ENCODE data around the gene SLC5A9.

The SLC5A9 gene

DNA sequence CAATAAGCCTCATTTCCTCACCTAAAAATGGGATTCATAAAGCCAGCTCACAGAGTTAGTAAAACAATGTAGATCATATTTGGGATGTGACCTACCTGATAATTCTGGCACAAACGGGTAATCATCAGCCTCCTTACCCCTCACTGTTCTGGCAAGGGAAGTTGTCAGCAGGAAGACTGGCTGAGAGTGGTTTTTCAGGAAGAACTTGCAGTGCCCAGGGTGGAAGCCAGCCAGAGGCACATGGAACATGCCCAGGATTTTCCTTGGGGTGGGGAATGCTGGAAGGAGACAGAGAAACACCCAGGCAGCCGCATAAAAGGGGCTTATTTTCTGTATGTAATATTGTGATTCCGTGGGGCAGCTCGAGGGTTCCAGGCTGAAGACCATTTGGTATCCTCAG lies 7.7 kb upstream of the SLC5A9 start:
- no peak for FAIRE-seq

GRCh38 chr1:48215222-48215621 lies 7.3 kb upstream of the SLC5A9 start:
- FAIRE-seq: no peak

DNA sequence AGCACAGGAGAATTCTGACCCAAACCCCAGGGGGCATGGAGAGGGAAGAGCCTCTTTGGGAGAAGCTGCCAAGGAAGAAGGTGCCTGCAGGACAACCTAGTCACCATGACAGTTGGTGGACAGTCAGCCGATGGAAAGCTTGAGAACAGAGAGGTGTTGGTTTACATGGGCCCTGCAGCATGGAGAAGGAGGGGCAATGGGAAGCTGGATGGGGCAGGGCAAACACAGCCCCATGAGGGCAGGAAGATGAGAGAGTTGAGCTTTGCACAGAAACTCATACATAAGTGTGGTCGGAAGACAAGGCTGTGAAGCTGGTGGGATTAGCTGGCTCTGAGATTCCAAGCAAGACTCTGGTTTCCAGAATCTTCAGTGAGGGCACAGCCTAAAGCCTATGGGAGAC lies 6.6 kb upstream of the SLC5A9 start:
- FAIRE-seq: no peak

GRCh38 chr1:48216313-48216712 lies 6.2 kb upstream of the SLC5A9 start:
- FAIRE-seq: no peak

DNA sequence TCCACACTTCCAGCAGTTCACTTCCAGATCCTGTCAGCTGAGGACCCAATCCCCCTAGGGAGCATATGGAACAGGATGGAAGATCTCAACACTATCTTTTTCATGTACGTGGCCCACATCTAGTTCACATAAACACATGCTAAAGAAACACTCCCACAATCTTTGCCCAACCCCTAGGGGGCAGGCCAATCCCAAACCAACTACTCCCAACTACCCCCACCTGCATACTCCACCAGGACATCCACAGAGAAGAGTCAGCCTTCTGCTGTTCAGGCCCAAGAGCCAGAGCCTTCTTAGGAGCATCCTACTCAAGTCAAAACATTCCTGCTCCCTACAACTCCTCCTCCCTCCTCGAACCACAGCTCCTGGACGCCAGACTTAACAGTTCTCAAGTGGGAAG lies 5.6 kb upstream of the SLC5A9 start:
- FAIRE-seq: no peak

DNA sequence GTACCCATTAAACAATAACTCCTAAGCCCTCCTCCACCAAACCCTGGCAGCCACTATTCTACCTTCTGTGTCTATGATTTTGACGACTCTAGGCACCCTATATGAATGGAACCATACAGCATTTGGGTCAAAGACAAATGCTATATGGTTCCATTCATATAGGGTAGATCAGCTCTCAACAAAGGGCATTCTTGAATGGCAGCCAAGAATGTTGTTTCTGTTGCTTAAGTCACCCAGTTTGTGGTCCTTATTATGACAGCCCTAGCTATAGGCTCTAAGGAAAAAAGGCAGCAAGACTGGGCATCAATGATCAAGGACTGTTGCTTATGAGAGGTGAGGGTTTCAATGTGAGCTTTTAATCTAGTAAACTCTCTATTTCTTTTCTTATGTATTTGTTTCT lies 4.7 kb upstream of the SLC5A9 start:
- no peak for FAIRE-seq

- no peak for FAIRE-seq
Measured at GRCh38 chr1:48219803-48220202, 2.7 kb upstream of the SLC5A9 start.

DNA sequence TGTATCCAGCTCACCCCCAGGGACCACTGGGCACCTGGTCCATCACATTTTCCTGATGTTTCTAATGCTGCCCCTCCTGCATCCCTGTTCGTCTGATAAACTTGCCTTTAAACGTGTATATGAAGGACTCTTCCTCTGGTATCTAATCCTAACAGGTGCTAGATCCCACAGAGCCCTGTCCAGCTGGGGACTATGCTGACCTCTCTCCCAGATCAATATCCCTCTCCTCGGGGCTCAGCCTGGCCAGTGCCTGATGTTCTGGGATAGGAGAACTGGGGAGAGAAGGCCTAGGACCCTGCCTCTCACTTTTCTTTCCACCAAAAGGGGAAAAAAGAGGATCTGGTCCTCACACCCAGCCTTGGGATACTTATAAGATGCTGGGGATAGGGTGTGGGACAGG lies 1.4 kb upstream of the SLC5A9 start:
- FAIRE-seq: no peak

- FAIRE-seq: no peak
Measured at GRCh38 chr1:48221657-48222056, 859 bp upstream of the SLC5A9 start.

GRCh38 chr1:48223366-48224240 lies 1.1 kb downstream of the SLC5A9 start:
- FAIRE-seq: no peak

- FAIRE-seq: no peak
Measured at GRCh38 chr1:48224791-48225190, 2.3 kb downstream of the SLC5A9 start.

GRCh38 chr1:48225579-48225978 lies 3.1 kb downstream of the SLC5A9 start:
- no peak for FAIRE-seq

GRCh38 chr1:48227165-48228013 lies 4.9 kb downstream of the SLC5A9 start:
- no peak for FAIRE-seq

DNA sequence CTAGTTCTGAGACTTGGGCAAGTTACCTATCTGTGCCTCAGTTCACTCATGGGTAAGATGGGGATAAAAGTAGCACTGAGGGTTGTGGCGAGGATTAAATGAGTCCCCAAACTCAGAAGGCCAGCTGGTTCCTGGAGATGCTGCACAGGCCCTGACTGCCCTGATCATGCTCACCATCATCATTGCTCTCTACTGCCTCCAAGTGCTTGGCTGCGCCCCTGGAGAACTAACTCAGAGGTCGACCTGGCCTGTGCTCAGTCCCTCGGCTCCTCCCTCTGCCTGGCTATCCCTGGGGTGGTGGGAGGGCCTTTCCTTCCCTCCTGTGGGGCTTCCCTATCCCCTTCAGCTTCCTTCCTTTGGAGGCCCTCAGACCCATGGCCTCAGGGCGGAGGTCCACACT lies 5.6 kb downstream of the SLC5A9 start:
- FAIRE-seq: no peak

- FAIRE-seq: no peak
Measured at GRCh38 chr1:48229317-48229716, 6.8 kb downstream of the SLC5A9 start.

DNA sequence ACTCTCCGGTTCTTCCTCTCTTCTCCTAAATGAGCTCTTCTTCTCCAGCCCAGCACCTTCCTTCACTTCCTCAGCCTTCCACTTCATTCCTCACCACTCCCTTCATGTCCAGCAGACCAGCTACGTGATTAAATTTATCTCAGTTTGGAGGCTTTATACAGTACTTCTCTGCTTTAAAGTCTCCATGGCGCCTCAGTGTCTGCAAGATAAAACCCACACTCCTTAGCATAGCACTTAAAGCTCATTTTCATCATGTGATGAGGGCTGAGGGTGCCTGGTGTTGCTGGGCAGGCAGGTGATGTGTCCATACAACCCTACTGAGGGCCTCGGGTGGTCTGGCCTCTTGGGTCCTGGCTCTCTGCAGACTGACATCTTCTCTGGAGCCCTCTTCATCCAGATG lies 7.7 kb downstream of the SLC5A9 start:
- no peak for FAIRE-seq

DNA sequence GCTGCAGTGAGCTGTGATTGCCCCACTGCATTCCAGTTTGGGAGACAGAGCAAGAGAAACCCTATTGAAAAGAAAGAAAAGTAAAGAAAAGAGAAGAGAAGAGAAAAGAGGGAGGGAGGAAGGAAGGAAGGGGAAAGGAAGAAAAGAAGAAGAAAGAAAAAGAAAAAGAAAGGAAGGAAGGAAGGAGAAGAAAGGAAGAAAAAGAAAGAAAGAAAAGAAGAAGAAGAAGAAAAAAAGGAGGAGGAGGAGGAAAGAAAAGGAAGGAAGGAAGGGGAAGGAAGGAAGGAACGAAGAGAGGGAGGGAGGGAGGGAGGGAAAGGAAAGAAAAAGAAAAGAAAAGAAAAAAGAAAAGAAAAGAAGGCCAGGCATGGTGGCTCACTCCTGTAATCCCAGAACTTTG lies 10.2 kb downstream of the SLC5A9 start:
- no peak for FAIRE-seq

GRCh38 chr1:48233666-48234485 lies 11.4 kb downstream of the SLC5A9 start:
- FAIRE-seq: no peak

DNA sequence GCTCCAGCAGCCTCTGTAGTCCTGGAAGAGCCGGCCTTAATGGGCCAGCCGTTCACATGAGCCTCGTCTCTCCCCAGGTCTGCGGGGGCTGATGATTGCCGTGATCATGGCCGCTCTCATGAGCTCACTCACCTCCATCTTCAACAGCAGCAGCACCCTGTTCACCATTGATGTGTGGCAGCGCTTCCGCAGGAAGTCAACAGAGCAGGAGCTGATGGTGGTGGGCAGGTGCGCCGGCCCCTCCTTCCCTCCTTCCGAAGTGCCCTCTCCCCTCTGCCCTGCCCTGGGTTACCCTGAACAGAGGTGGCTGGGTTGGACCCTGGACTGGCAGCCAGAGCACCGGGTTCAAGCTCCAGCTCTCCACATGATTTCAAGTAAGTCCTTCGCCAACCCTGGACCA lies 13.1 kb downstream of the SLC5A9 start:
- FAIRE-seq: no peak

- no peak for FAIRE-seq
Measured at GRCh38 chr1:48236716-48237470, 14.4 kb downstream of the SLC5A9 start.

DNA sequence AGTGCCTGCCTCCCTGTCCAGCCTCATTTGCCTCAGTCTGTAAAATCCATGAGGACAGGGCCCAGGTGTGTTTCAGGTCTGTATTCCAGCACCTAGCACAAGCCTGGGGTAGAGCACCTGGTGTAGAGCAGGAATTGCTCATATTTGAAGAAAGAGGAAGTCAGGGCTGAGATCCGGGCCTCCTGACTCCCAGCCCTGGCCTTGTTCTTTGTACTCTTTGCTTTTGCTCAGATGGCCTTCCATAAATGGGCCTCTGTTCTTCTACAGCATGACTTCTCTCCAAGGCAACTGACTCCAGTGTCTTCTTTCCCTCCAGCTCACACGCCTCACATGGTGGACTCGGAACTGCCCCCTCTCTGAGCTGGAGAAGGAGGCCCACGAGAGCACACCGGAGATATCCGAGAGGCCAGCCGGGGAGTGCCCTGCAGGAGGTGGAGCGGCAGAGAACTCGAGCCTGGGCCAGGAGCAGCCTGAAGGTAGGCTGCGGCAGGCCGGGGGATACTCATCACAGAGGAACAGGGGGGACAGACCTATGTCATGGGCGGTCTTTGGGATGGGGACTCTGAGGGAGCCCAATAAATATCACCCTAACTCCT lies 19.7 kb downstream of the SLC5A9 start:
- no peak for FAIRE-seq

GRCh38 chr1:48245106-48245505 lies 22.6 kb downstream of the SLC5A9 start:
- FAIRE-seq: no peak

All from colon (tissue), 2 donors.